Measurements from ENCODE around the gene XYLT1. TPM values are rescaled to one million over a fixed set of nuclear protein-coding genes. Genes with fewer than 3 reads are reported as not detected.
A peak's percentile ranks its signal among the peaks of the same experiment; 100 is the strongest.

XYLT1 gene
- total RNA-seq, 1 experiment from 2014 or later: under 0.01 TPM

GRCh38 chr16:17145029-17145428, 325.7 kb downstream of the XYLT1 start:
- Histone ChIP-seq H3K9me3 (replicated peaks) (no peaks in the 10 kb centered on the region), H3K27ac (no peak overlapping the region), H3K36me3 (no peaks in the 10 kb centered on the region), H3K4me3 (no peak overlapping the region), H3K27me3 (no peaks in the 10 kb centered on the region), H3K4me1 (no peaks in the 10 kb centered on the region)
- no peak for DNase-seq

GRCh38 chr16:17144431-17144830, 326.3 kb downstream of the XYLT1 start:
- Histone ChIP-seq H3K9me3 (replicated peaks) (no peaks in the 10 kb centered on the region), H3K27me3 (no peaks in the 10 kb centered on the region), H3K4me1 (no peaks in the 10 kb centered on the region), H3K27ac (no peak overlapping the region), H3K36me3 (no peaks in the 10 kb centered on the region), H3K4me3 (no peak overlapping the region)
- DNase-seq: no peak

GRCh38 chr16:17143546-17144419, 327.0 kb downstream of the XYLT1 start:
- no peaks in the 10 kb centered on the region for H3K9me3 ChIP-seq (replicated peaks)
- no peak for DNase-seq
- H3K27ac ChIP-seq: no peak overlapping the region
- no peaks in the 10 kb centered on the region for H3K36me3 ChIP-seq
- no peaks in the 10 kb centered on the region for H3K4me1 ChIP-seq
- no peak overlapping the region for H3K4me3 ChIP-seq
- no peaks in the 10 kb centered on the region for H3K27me3 ChIP-seq

- Histone ChIP-seq H3K4me3 (no peak overlapping the region), H3K27ac (no peak overlapping the region), H3K27me3 (no peaks in the 10 kb centered on the region), H3K9me3 (replicated peaks) (no peaks in the 10 kb centered on the region), H3K4me1 (no peaks in the 10 kb centered on the region), H3K36me3 (no peaks in the 10 kb centered on the region)
- DNase-seq: peak; percentile 19 to 57
Observed at GRCh38 chr16:17138801-17139200, 332.0 kb downstream of the XYLT1 start.

GRCh38 chr16:17135439-17135838, 335.3 kb downstream of the XYLT1 start:
- DNase-seq: no peak
- Histone ChIP-seq H3K27me3 (no peaks in the 10 kb centered on the region), H3K9me3 (replicated peaks) (no peaks in the 10 kb centered on the region), H3K27ac (no peak overlapping the region), H3K36me3 (no peaks in the 10 kb centered on the region), H3K4me1 (no peaks in the 10 kb centered on the region), H3K4me3 (no peak overlapping the region)

GRCh38 chr16:17134586-17134985, 336.2 kb downstream of the XYLT1 start:
- Histone ChIP-seq H3K4me3 (no peak overlapping the region), H3K36me3 (no peaks in the 10 kb centered on the region)

GRCh38 chr16:17133851-17134250, 336.9 kb downstream of the XYLT1 start:
- Histone ChIP-seq H3K27ac (no peak overlapping the region), H3K27me3 (no peaks in the 10 kb centered on the region), H3K4me1 (no peaks in the 10 kb centered on the region), H3K36me3 (no peaks in the 10 kb centered on the region), H3K4me3 (no peak overlapping the region), H3K9me3 (replicated peaks) (no peaks in the 10 kb centered on the region)
- DNase-seq: no peak

More at GRCh38 chr16:17134586-17134985, 336.2 kb downstream of the XYLT1 start:
- DNase-seq: no peak
- Histone ChIP-seq H3K27me3 (no peaks in the 10 kb centered on the region), H3K27ac (no peak overlapping the region), H3K9me3 (replicated peaks) (no peaks in the 10 kb centered on the region), H3K4me1 (no peaks in the 10 kb centered on the region)

- Histone ChIP-seq H3K27ac (no peak overlapping the region), H3K4me1 (no peaks in the 10 kb centered on the region), H3K4me3 (no peak overlapping the region), H3K27me3 (no peaks in the 10 kb centered on the region), H3K36me3 (no peaks in the 10 kb centered on the region; the same call in 1 of the 2 replicates), H3K9me3 (replicated peaks) (no peaks in the 10 kb centered on the region)
- no peak for DNase-seq
Observed at GRCh38 chr16:17131351-17131750, 339.4 kb downstream of the XYLT1 start.

- no peaks in the 10 kb centered on the region; the same call in 1 of the 2 replicates for H3K36me3 ChIP-seq
- H3K4me3 ChIP-seq: no peak overlapping the region
- H3K9me3 ChIP-seq (replicated peaks): no peaks in the 10 kb centered on the region
- DNase-seq: no peak
- no peak overlapping the region for H3K27ac ChIP-seq
- no peaks in the 10 kb centered on the region for H3K27me3 ChIP-seq
- H3K4me1 ChIP-seq: no peaks in the 10 kb centered on the region
Observed at GRCh38 chr16:17130733-17131132, 340.0 kb downstream of the XYLT1 start.

GRCh38 chr16:17129971-17130370, 340.8 kb downstream of the XYLT1 start:
- Histone ChIP-seq H3K4me3 (no peak overlapping the region), H3K9me3 (replicated peaks) (no peaks in the 10 kb centered on the region), H3K36me3 (no peaks in the 10 kb centered on the region; the same call in 1 of the 2 replicates), H3K4me1 (no peaks in the 10 kb centered on the region), H3K27me3 (no peaks in the 10 kb centered on the region), H3K27ac (no peak overlapping the region)
- no peak for DNase-seq

GRCh38 chr16:17128791-17129190, 342.0 kb downstream of the XYLT1 start:
- Histone ChIP-seq H3K9me3 (replicated peaks) (no peaks in the 10 kb centered on the region), H3K27me3 (no peaks in the 10 kb centered on the region), H3K4me3 (no peak overlapping the region), H3K4me1 (no peaks in the 10 kb centered on the region), H3K36me3 (no peaks in the 10 kb centered on the region; the same call in 1 of the 2 replicates), H3K27ac (no peak overlapping the region)
- no peak for DNase-seq

- no peak overlapping the region for H3K4me3 ChIP-seq
- H3K27ac ChIP-seq: no peak overlapping the region
- DNase-seq: no peak
- H3K36me3 ChIP-seq: no peaks in the 10 kb centered on the region; the same call in 1 of the 2 replicates
- H3K27me3 ChIP-seq: no peaks in the 10 kb centered on the region
- no peaks in the 10 kb centered on the region for H3K9me3 ChIP-seq (replicated peaks)
- no peaks in the 10 kb centered on the region for H3K4me1 ChIP-seq
Observed at GRCh38 chr16:17126156-17126555, 344.6 kb downstream of the XYLT1 start.

GRCh38 chr16:17125671-17126070, 345.1 kb downstream of the XYLT1 start:
- Histone ChIP-seq H3K36me3 (no peaks in the 10 kb centered on the region; the same call in 1 of the 2 replicates), H3K27ac (no peak overlapping the region), H3K9me3 (replicated peaks) (no peaks in the 10 kb centered on the region), H3K27me3 (no peaks in the 10 kb centered on the region), H3K4me1 (no peaks in the 10 kb centered on the region), H3K4me3 (no peak overlapping the region)
- no peak for DNase-seq

- H3K36me3 ChIP-seq: no peaks in the 10 kb centered on the region
- no peak for DNase-seq
- no peaks in the 10 kb centered on the region for H3K9me3 ChIP-seq (replicated peaks)
Observed at GRCh38 chr16:17117906-17118577, 352.7 kb downstream of the XYLT1 start.

GRCh38 chr16:17116595-17117322, 354.0 kb downstream of the XYLT1 start:
- no peak overlapping the region for H3K27ac ChIP-seq
- H3K4me1 ChIP-seq: no peaks in the 10 kb centered on the region

More at GRCh38 chr16:17117906-17118577, 352.7 kb downstream of the XYLT1 start:
- H3K27me3 ChIP-seq: no peaks in the 10 kb centered on the region
- no peak overlapping the region for H3K4me3 ChIP-seq
- no peak overlapping the region for H3K27ac ChIP-seq
- H3K4me1 ChIP-seq: no peaks in the 10 kb centered on the region

More at GRCh38 chr16:17116595-17117322, 354.0 kb downstream of the XYLT1 start:
- Histone ChIP-seq H3K36me3 (no peaks in the 10 kb centered on the region), H3K27me3 (no peaks in the 10 kb centered on the region), H3K9me3 (replicated peaks) (no peaks in the 10 kb centered on the region), H3K4me3 (no peak overlapping the region)
- DNase-seq: no peak
